Testis (tissue), 3 donors: ENCODE measurements around the gene GPR78. TPM values are rescaled to one million over a fixed set of nuclear protein-coding genes. Genes with fewer than 3 reads are reported as not detected.

ENCODE experiments used
- DNase-seq: peaks from one replicate; pipeline ENCODE4 v3.0.0-alpha.2; 2019
- H3K27ac ChIP-seq, 2 donors: fragments of 200-600 bp; sonication (generic); one replicate each; pipeline ENCODE4 v1.5.1; 2019
- H3K27me3 ChIP-seq: fragments of 200-600 bp; sonication (generic); one replicate; pipeline ENCODE4 v1.5.1; 2019
- H3K36me3 ChIP-seq: fragments of 200-600 bp; sonication (generic); one replicate; pipeline ENCODE4 v1.5.1; 2017; ENCODE audit warnings: low read depth; ENCODE audit errors: missing control alignments
- H3K4me1 ChIP-seq: fragments of 200-600 bp; sonication (generic); one replicate; pipeline ENCODE4 v1.5.1; 2019
- H3K4me3 ChIP-seq, 2 donors: fragments of 200-600 bp; sonication (generic); one replicate each; pipeline ENCODE4 v1.5.1; 2017 to 2019
- H3K9me3 ChIP-seq: fragments of 200-600 bp; sonication (generic); one replicate; pipeline ENCODE4 v1.5.1; 2017
- CTCF ChIP-seq, 3 experiments: fragments of 450-650 bp in 2 of 3; fragments of 200-600 bp in 1 of 3; sonication (generic) in 1 of 3; IDR thresholded peaks; one replicate each; pipeline ENCODE4 v1.5.1; 2016 to 2019; ENCODE audit warnings: antibody characterized with exemption in 3 of 3, mild to moderate bottlenecking in 2 of 3, moderate library complexity in 1 of 3
- POLR2A ChIP-seq: fragments of 450-650 bp; IDR thresholded peaks from one replicate; pipeline ENCODE4 v1.6.1; 2017; ENCODE audit warnings: antibody characterized with exemption, mild to moderate bottlenecking, moderate library complexity
- WGBS, 2 donors: methylation state at CpG; one replicate each; pipeline ENCODE4 v1.1.5; 2018; 5-methylcytosine and 5-hydroxymethylcytosine counted together
- intact Hi-C: fragments of 100-400 bp; cut with DNase I; formaldehyde crosslinking; loops from one replicate; pipeline ENCODE4 v1.15.1; 2023; ENCODE audit warnings: low total_unique reads
- polyA plus RNA-seq: library from polyadenylated mRNA; stranded (reverse); fragments of 350-450 nt; fragmentation: Illumina TruSeq; extraction: RNeasy Lipid Tissue Mini Kit (QIAGEN cat#74804); gene quantifications from one replicate; pipeline ENCODE4 v1.2.3, GENCODE V29; 2014; ENCODE audit warnings: low read depth, low replicate concordance; ENCODE audit not compliant: insufficient read depth
- total RNA-seq, 2 donors: library from RNA; depleted of rRNA; stranded (reverse); fragments of >200 nt; gene quantifications; one replicate each; pipeline ENCODE4 v1.2.3, GENCODE V29; 2016

Gene GPR78
- total and polyA plus RNA-seq, 3 donors from 2014 or later = 0.34 to 0.99 (median 0.39) TPM

- H3K36me3 ChIP-seq = no peaks in the 10 kb centered on the region
- intact Hi-C loops = no loop called here
- no peaks in the 10 kb centered on the region for H3K9me3 ChIP-seq
- H3K27ac ChIP-seq = no peak overlapping the region
- peaks cover 3% of the 10 kb centered on the region for H3K4me1 ChIP-seq
- H3K4me3 ChIP-seq = no peak overlapping the region
- 71 to 84% methylated on average over 16 to 17 of the region's 17 CpGs for WGBS, 2 donors
- TF ChIP-seq CTCF (IDR thresholded peaks at IDR 0.05) (no peak), POLR2A (no peak)
- DNase-seq = no peak
- H3K27me3 ChIP-seq = no peaks in the 10 kb centered on the region
Measured at GRCh38 chr4:8541981-8542715, 38.0 kb upstream of the GPR78 start.

- no peaks in the 10 kb centered on the region for H3K27me3 ChIP-seq
- no peaks in the 10 kb centered on the region for H3K9me3 ChIP-seq
- no peaks in the 10 kb centered on the region for H3K4me1 ChIP-seq
- H3K36me3 ChIP-seq = no peaks in the 10 kb centered on the region
- no peak for DNase-seq
- 91 to 92% methylated on average over 13 to 16 of the region's 16 CpGs for WGBS, 2 donors
- no peak overlapping the region for H3K27ac ChIP-seq
- TF ChIP-seq CTCF (IDR thresholded peaks at IDR 0.05) = no peak
- TF ChIP-seq POLR2A = no peak
- intact Hi-C loops = no loop called here
- H3K4me3 ChIP-seq = no peak overlapping the region
Measured at GRCh38 chr4:8542776-8543525, 37.2 kb upstream of the GPR78 start.

GRCh38 chr4:8543623-8544022 lies 36.6 kb upstream of the GPR78 start:
- no peaks in the 10 kb centered on the region for H3K36me3 ChIP-seq
- H3K9me3 ChIP-seq = no peaks in the 10 kb centered on the region
- no peaks in the 10 kb centered on the region for H3K4me1 ChIP-seq
- DNase-seq = no peak
- no peak overlapping the region for H3K4me3 ChIP-seq
- H3K27me3 ChIP-seq = no peaks in the 10 kb centered on the region
- TF ChIP-seq CTCF (IDR thresholded peaks at IDR 0.05) = no peak
- TF ChIP-seq POLR2A = no peak
- intact Hi-C loops = no loop called here
- WGBS, 2 donors = 94 to 97% methylated on average over 10 of the region's 10 CpGs
- no peak overlapping the region for H3K27ac ChIP-seq

GRCh38 chr4:8544282-8544681 lies 35.9 kb upstream of the GPR78 start:
- TF ChIP-seq POLR2A = no peak
- no peak for TF ChIP-seq CTCF (IDR thresholded peaks at IDR 0.05)
- DNase-seq = no peak
- intact Hi-C loops = no loop called here
- no peaks in the 10 kb centered on the region for H3K36me3 ChIP-seq
- no peak overlapping the region for H3K27ac ChIP-seq
- H3K27me3 ChIP-seq = no peaks in the 10 kb centered on the region
- no peaks in the 10 kb centered on the region for H3K4me1 ChIP-seq
- no peaks in the 10 kb centered on the region for H3K9me3 ChIP-seq
- 51 to 64% methylated on average over 3 of the region's 3 CpGs for WGBS, 2 donors
- no peak overlapping the region for H3K4me3 ChIP-seq
